GM19351 (cell line): ENCODE measurements around the gene ST14.
"Not testable (repeated sequence)": the region's sequence is repeated elsewhere in the genome, so short reads cannot be mapped to it uniquely, and the experiment has no call there.

ENCODE experiments used
- ATAC-seq: cut with Tn5 transposase; IDR thresholded peaks from one replicate; pipeline ENCODE4 v1.9.1; 2021; ENCODE audit warnings: mild to moderate bottlenecking, moderate library complexity; ENCODE audit not compliant: unreplicated experiment

The ST14 gene

GRCh38 chr11:130218501-130219070 lies 59.0 kb downstream of the ST14 start:
- no peak for ATAC-seq

GRCh38 chr11:130219148-130219547 lies 59.6 kb downstream of the ST14 start:
- no peak for ATAC-seq

GRCh38 chr11:130220311-130221035 lies 60.9 kb downstream of the ST14 start:
- no peak for ATAC-seq

GRCh38 chr11:130223291-130223971 lies 63.8 kb downstream of the ST14 start:
- ATAC-seq, result no peak

GRCh38 chr11:130227373-130227772 lies 67.8 kb downstream of the ST14 start:
- no peak for ATAC-seq

- not testable (repeated sequence) for ATAC-seq
Measured at GRCh38 chr11:130233486-130233885, 73.9 kb downstream of the ST14 start.

GRCh38 chr11:130233888-130234287 lies 74.3 kb downstream of the ST14 start:
- not testable (repeated sequence) for ATAC-seq

- ATAC-seq, result no peak
Measured at GRCh38 chr11:130234315-130234714, 74.7 kb downstream of the ST14 start.

GRCh38 chr11:130237282-130238006 lies 77.9 kb downstream of the ST14 start:
- peak; percentile 79 for ATAC-seq

GRCh38 chr11:130241713-130242112 lies 82.1 kb downstream of the ST14 start:
- no peak for ATAC-seq

- ATAC-seq, result peak; percentile 86
Measured at GRCh38 chr11:130243816-130244215, 84.2 kb downstream of the ST14 start.

GRCh38 chr11:130244848-130245247 lies 85.3 kb downstream of the ST14 start:
- ATAC-seq, result no peak

GRCh38 chr11:130245375-130245774 lies 85.8 kb downstream of the ST14 start:
- ATAC-seq, result not testable (repeated sequence)

- no peak for ATAC-seq
Measured at GRCh38 chr11:130246270-130246669, 86.7 kb downstream of the ST14 start.

GRCh38 chr11:130246738-130247137 lies 87.2 kb downstream of the ST14 start:
- no peak for ATAC-seq

GRCh38 chr11:130247319-130247718 lies 87.7 kb downstream of the ST14 start:
- no peak for ATAC-seq

GRCh38 chr11:130249371-130249770 lies 89.8 kb downstream of the ST14 start:
- no peak for ATAC-seq

- not testable (repeated sequence) for ATAC-seq
Measured at GRCh38 chr11:130249929-130250328, 90.3 kb downstream of the ST14 start.

GRCh38 chr11:130251763-130252162 lies 92.2 kb downstream of the ST14 start:
- not testable (repeated sequence) for ATAC-seq
